Fibroblast of skin of scalp (primary cell): ENCODE results near the gene MYLK.

Experiments used
- DNase-seq: peaks from one replicate; pipeline ENCODE4 v3.0.0-alpha.2; 2013

Gene MYLK

DNA sequence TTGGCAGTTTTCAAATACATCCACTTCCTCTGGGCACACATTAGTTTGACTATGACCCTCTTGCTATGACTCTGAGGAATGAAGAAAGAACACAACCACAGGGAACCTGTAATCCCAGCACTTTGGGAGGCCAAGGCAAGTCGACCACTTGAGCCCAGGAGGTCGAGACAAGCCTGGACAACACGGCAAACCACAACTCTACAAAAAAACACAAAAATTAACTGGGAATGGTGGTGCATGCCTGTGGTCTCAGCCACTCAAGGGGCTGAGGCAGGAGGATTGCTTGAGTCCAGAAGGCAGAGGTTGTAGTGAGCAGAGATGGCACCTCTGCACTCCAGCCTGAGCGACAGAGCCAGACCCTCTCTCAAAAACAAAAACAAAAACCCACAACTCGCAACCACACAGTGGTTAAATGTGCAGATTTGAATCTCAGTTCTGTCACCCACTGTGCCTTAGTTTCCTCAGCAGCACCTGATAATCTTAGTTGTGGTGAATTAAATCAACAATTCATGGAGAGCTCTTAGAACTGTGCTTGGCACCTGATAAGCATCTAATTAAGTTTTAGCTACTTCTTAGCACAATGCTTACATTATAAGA is 65.7 kb downstream of the MYLK start:
- DNase-seq, result peak; percentile 74

- DNase-seq, result no peak
Measured at GRCh38 chr3:123817413-123817812, 66.7 kb downstream of the MYLK start.

DNA sequence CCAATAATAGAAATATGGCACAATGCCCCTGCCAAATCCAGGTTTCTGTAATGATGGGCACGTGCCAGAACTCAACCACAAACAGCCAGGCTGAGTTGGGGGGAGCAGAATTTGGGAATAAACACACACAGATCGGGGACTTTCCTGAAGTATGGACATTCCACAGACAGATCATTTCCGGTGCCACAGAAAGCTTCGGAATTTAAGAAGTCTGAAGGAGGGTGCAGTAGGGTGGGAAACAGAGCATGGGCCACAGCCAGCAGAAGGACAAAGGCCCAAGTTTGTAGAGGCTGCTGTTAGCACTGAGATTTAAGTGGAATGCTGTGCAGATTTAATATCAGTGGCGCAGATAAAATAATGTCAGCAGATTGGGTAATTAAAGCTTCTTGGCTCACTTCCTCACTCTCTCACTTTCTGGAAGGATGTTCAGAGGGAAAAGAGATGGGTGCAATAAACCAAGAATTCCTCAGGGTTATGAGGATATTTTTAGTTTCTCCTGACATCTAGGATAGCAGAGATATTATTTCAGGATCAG is 67.4 kb downstream of the MYLK start:
- peak; percentile 89 for DNase-seq

GRCh38 chr3:123815981-123816380 is 68.2 kb downstream of the MYLK start:
- no peak for DNase-seq

DNA sequence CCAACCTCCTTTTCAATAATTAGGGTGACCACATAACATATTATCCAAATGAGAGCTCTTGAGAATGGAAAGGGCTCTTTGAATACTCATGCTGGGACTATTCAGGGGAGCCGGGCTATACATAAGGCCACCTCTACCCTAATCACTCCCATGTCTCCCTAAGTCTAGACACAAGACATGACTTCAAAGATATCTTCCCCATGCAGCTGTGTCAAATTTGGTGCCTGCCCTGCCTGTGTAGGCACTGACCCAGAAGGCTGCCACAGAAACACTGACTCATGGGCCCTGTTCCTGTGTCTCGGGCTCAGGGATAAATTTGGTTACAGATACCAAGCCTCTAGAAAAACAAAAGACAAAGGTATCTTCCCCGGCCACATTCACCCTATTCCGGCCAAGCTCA is 70.3 kb downstream of the MYLK start:
- peak; percentile 46 for DNase-seq

DNA sequence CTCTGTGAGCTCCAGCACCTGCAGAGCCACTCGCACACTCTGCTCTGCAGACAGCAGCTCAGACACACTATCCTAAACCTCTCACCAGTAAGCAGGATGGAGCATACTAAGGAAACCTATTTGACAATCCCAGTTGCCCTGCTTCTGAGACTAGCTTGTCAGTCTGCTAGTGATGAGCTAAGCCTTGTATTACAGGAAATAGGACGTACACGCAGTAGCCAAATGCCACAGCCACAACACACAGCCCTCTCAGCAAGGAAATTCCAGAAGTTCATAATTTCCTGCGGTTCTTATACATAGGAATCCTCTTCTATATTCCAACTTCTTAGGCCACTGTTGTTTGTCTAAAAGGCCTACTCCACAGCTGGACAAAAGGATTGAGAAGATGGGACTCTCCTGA is 74.5 kb downstream of the MYLK start:
- peak; percentile 85 for DNase-seq

DNA sequence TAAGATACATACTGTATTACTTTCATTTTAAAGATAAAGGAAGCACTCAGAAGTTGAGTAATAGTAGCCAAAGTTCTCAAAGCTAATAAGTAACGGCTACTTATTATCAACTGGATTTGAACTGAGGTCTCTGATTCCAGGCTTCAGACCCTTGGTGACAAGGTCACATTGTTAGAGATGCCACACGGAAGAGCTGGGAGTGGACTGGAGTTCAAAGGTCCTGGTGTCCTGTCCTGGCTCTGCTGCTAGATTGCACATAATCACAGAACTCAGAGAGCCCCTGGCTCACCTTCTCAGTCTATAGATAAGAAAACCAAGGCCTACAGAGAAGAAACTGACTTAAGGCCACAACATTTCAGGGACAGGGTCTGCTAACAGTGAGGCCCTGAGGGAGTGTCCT is 75.3 kb downstream of the MYLK start:
- DNase-seq, result no peak

DNA sequence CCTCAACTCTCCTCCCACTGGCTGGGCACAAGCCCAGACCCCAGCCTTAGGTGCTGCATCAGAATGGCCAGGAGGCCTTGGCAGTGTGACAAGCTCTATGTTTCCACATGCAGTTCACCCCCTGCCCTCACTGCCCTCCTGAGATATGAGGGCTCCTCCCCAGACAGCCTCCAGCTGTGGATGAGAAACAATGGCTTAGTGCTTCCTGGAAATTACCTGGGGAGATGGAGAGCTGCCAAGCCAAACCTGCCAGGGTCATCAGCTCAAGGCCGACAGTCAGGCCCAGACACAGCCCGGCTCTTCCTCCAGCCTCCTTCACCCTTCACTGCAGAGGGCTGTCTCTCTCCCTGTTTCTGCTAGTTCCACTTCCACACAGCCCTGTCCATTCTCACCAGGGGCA is 76.3 kb downstream of the MYLK start:
- no peak for DNase-seq

DNA sequence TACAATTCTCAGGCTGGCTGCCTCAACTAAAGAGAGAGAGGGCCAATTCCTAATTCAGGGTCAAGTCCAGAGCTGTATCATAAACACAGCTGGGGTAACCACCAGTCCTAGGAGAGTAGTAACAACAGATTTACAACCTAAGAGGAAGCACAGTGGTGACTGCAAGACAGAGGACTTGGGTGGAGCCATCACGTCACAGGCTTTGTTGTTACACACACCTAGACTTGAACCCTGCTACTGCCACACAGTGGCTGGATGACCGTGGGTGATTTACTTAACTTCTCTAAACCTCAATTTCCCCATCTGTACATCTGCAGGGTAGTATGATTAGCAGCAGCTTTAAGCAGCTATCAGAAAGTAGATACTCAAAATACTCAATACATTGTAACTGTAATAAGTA is 78.6 kb downstream of the MYLK start:
- no peak for DNase-seq

- no peak for DNase-seq
Measured at GRCh38 chr3:123805101-123805500, 79.0 kb downstream of the MYLK start.

DNA sequence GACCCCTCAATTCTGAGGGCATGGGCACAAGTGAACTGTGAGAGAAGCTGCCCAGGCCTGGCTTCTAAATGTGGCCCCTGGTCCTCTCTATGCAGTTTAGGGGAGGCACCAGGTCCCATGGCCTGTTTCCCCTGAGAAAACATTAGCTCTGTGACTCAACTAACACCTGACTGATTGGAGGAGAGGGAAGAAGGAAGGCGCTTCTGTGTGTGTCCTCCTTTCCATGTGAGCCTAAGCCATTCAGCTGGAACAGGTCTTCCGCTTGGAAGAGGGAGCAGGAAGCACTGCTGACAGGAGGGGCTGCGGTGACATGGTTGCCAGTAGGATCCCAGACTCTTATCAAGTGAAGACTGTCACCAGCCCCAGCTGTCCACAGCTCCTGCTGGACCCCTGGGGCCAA is 79.5 kb downstream of the MYLK start:
- no peak for DNase-seq

DNA sequence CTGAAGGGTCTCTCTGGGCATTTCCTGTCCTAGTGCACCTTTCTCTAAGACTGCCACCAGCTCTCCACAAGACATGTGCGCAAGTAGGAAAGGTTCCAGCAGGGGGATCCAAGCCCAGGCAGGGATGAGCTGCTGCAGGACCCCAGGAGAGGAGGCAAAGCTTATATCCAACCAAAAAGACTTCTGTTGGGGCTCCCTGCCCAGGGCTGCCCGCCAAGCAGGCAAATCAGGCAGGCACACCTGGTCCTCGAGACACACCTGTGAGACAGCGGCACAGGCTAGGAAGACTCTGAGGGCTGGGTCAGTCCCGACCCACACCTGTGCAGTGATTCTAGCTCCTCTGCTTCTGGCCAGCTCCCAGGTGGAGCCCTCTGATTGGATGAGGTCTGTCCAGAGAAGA is 80.6 kb downstream of the MYLK start:
- no peak for DNase-seq

DNA sequence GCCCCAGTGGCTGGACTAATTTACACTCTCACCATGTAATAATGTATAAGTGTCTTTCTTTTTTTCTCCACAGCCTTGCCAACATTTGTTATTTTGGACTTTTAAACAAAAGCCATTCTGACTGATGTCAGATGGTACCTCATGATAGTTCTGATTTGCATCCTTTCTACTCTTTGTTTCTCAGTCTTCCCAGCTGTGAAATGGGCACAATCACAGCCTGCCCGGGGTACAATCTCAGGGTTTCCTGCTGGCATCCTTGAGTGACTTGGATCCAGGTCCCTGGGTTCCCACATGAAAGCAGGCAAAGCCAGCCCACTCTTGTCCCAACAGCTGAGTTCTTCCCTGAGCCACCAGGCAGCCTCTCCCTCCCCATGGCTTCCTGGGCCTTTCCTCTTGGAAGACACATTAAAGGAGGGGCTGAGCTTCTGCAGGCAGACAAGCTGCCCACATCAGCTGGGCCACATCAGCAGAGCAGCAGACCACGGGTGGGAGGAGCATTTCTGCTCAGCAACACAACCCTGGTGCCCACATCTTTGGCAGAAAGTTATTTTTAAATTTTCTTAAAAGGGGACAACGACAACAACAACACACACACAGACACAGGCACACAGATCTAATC is 82.0 kb downstream of the MYLK start:
- DNase-seq, result no peak

GRCh38 chr3:123801474-123801873 is 82.7 kb downstream of the MYLK start:
- no peak for DNase-seq

DNA sequence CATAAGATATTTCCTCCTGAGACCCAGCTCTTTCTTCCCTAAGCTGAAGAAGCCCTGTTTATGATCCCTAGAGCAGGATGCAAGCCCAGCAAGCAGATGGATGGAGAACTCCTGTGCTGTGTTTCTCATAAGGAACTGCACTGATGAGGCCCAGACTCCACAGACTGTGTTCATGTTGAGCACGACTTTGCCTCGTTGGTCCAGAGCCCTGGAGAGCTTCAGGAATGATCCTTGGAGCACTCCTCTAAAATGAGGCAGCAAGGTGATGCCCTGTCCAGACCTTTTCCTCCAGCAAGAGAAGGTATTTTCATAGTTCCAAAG is 83.8 kb downstream of the MYLK start:
- DNase-seq, result no peak

- DNase-seq, result no peak
Measured at GRCh38 chr3:123799544-123800361, 84.4 kb downstream of the MYLK start.

- DNase-seq, result no peak
Measured at GRCh38 chr3:123798550-123798949, 85.6 kb downstream of the MYLK start.

DNA sequence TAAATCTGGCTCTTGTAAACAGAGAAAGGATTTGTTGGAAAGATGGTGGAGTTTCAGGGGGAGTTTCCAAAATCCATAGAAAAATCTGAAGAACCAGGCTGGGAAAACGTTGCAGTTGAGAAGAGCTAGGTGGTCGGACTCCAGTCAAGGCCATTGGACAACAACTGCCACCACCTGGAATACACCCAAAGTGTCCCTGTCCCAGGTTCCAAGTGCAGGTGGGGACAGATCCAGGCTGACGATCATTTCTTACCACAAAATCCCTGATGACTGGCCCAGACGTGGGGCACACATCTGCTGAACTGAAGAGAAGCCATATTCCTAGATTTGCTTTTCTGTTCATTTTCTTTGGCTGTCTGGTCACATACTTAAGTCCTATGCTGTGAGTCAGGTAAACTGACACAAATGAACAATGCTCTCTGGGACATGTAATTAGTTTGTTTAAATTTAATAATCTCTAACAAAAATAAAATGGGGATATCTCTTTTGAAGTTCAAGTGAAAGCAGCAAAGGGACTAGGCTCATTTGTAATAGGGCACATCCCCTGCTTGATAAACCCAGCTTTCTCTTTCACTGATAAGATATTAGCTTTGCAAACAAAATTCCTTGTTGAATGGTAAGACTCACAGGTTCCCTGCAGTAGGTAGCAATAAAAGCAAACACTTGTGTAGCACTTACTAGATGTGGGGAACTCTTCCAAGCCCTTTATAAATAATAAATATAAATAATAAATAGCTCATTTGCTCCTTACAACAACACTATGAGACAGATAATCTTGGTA is 88.5 kb downstream of the MYLK start:
- no peak for DNase-seq

DNA sequence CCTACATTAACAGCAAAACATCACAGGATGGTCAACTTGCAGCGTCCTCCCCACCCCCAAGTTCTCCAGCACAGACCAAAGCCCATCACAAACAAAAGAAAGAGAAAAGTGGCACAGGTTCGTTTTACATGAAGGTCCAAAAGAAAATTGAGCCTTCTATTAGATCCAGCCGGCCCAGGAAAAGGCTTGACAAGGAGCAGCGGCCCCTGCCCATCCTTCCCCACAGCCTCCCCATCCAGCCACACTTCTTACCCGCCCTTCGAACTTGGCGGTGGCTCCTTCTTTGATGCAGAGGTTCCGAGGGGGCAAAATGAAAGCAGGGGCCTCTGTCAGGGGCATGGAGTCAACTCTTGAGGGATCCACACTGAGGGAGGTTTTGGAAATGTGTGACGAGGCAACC is 90.7 kb downstream of the MYLK start:
- no peak for DNase-seq

GRCh38 chr3:123792473-123793201 is 91.5 kb downstream of the MYLK start:
- no peak for DNase-seq

DNA sequence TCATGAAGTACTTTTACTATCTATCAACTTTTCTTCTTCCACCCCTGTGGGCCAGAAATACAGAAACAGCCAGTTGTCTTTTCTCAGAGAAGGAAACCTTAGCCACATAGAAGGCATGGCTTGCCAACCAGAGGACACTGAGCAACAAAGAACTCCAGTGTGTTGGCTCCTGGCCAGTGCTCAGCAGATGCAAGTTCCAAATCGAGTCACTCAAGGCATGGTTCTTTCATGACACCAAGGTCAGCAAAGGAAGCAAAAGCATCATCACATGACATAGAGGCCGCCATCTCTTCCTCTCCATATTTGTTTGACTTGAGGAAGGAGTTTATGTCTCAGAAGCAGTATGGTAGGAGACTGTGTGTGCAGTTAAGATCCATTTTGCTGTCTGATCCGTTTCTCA is 92.2 kb downstream of the MYLK start:
- DNase-seq, result no peak

DNA sequence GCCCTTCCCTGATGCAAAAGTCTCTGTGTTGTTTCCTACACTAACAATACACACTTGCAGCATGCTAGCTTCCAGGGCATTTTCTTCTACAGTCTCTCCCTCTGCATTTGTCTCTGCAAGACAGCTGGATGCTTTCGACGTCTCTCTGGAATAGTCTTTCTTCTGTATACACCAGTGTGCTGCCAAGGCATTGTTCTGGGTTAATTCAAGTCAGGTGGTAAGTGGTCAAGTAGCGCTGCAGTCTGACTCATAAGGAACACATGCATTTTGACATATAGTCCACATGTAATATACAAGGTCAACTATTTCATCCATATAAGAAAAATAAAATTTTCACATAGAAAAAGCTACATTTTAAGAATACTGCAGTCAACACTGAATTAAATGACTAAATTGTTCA is 92.7 kb downstream of the MYLK start:
- DNase-seq, result peak; percentile 63

DNA sequence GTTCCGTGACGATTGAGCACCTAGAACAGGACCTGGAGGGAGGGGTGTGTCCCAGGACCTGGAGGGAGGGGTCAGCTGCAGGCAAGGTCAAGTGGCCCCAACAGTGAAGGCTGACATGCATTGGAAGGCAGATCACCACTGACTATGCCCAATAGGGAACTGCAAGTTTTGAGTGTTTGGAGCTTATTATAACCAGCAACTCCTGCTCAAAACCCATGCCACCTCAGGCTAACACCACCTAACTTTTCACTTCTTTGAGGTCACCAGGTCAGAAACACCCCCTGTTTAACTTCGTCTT is 93.1 kb downstream of the MYLK start:
- DNase-seq, result no peak
